Psoas muscle (tissue), 8 donors: Measurements from ENCODE around the gene PKD2. TPM values are rescaled to one million over a fixed set of nuclear protein-coding genes. Genes with fewer than 3 reads are reported as not detected.

Experiments
- ATAC-seq, 4 donors: fragments of 200-7000 bp; cut with Tn5 transposase; one replicate each; pipeline ENCODE4 v1.9.1; 2020; ENCODE audit warnings: moderate library complexity in 3 of 4, mild to moderate bottlenecking in 2 of 4
- DNase-seq, 2 donors: peaks; one replicate each; pipeline ENCODE4 v3.0.0-alpha.2; 2020
- H3K27ac ChIP-seq: fragments of 200-600 bp; one replicate; pipeline ENCODE4 v1.8.0; 2022
- H3K27me3 ChIP-seq, 3 donors: fragments of 200-600 bp in 1 of 3; one replicate each; pipeline versions ENCODE4 v1.6.1 to v1.8.0; 2013 to 2022; ENCODE audit warnings: low read length in 2 of 3, mild to moderate bottlenecking in 2 of 3, moderate library complexity in 1 of 3; ENCODE audit not compliant: insufficient read depth in 3 of 3
- H3K36me3 ChIP-seq, 2 donors: fragments of 200-600 bp in 1 of 2; one replicate each; pipeline versions ENCODE4 v1.6.1 to v1.8.0; 2013 to 2022; ENCODE audit warnings: low read depth in 1 of 2, mild to moderate bottlenecking in 1 of 2, moderate library complexity in 1 of 2; ENCODE audit not compliant: insufficient read depth in 1 of 2
- H3K4me1 ChIP-seq: fragments of 200-600 bp; one replicate; pipeline ENCODE4 v1.8.0; 2022
- H3K4me3 ChIP-seq: fragments of 200-600 bp; one replicate; pipeline ENCODE4 v1.8.0; 2022; ENCODE audit warnings: mild to moderate bottlenecking
- H3K9me3 ChIP-seq: fragments of 200-600 bp; one replicate; pipeline ENCODE4 v1.8.0; 2022
- WGBS, 3 donors: extraction: QIAGEN DNeasy Blood & Tissue Kit; methylation state at CpG; one replicate each; pipeline versions ENCODE4 v1.1.6 to v1.1.7; 2013; 5-methylcytosine and 5-hydroxymethylcytosine counted together
- intact Hi-C, 2 donors: fragments of 100-400 bp; cut with DNase I; formaldehyde crosslinking; loops; one replicate each; pipeline versions ENCODE4 v1.11.0 to v1.14.2; 2022
- polyA plus RNA-seq, 3 donors: library from polyadenylated mRNA; stranded (reverse); fragments of 200-250 nt; gene quantifications; one replicate each; pipeline ENCODE4 v1.2.3, GENCODE V29; 2013
- total RNA-seq, 4 donors: library from RNA; stranded (reverse); fragmentation: NEBNext Ultra II Directional in 2 of 4; extraction: Animal tissue kit (Norgen Biotek cat#: 25700) in 2 of 4; gene quantifications; one replicate each; pipeline versions ENCODE4 v1.2.1 to v1.2.4, GENCODE V29; 2021 to 2023
- TF ChIP-seq, protein P1 (sequence below): fragments of 200-600 bp; IDR thresholded peaks from one replicate; pipeline ENCODE4 v1.8.0; 2022; ENCODE audit warnings: antibody characterized with exemption
- donor health status: healthy with polysubstance abuse.
- donor health status: DM: no; HTN: no; CAD: no; lungs with moderate emphysema.
- donor health status: Bipolar disorder and iron deficiency.
- donor health status: healthy.
- donor health status: DM: yes; HTN: yes; CAD: no.
- donor health status: DM: no; HTN: no; CAD: no.
- donor health status: DM: no; HTN: no; CAD: no.
- donor health status: DM: yes; HTN: yes; CAD: no.

The PKD2 gene
- total and polyA plus RNA-seq, 7 donors, result 2.1 to 8.3 (median 2.9) TPM

DNA sequence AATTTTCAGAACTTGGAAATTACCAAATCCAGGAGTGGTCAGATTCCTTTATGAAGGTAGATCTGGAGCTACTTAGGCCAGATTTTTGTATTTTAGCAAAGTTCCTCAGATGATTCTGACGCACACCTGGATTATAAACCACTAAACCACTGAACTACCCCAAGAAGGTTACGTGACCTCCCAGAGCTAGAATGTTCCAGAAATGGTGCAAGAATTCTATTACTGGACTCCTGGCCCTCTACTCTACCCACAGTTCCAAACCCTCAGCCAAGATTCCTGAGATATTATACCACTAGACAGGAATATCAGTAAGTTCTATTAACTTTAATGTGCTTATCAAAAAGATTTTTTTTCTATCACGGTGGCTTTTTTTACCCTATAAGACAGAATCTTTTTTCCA lies 83.9 kb downstream of the PKD2 start:
- ATAC-seq (peak; percentile 68 to 97 (median 80)), DNase-seq (no peak)
- no peaks in the 10 kb centered on the region for H3K9me3 ChIP-seq
- peaks cover 8% of the 10 kb centered on the region for H3K4me1 ChIP-seq
- no peak overlapping the region for H3K4me3 ChIP-seq
- TF ChIP-seq, protein P1, sequence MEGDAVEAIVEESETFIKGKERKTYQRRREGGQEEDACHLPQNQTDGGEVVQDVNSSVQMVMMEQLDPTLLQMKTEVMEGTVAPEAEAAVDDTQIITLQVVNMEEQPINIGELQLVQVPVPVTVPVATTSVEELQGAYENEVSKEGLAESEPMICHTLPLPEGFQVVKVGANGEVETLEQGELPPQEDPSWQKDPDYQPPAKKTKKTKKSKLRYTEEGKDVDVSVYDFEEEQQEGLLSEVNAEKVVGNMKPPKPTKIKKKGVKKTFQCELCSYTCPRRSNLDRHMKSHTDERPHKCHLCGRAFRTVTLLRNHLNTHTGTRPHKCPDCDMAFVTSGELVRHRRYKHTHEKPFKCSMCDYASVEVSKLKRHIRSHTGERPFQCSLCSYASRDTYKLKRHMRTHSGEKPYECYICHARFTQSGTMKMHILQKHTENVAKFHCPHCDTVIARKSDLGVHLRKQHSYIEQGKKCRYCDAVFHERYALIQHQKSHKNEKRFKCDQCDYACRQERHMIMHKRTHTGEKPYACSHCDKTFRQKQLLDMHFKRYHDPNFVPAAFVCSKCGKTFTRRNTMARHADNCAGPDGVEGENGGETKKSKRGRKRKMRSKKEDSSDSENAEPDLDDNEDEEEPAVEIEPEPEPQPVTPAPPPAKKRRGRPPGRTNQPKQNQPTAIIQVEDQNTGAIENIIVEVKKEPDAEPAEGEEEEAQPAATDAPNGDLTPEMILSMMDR, result no peak
- peak overlapping the region; percentile 42 for H3K27ac ChIP-seq
- H3K36me3 ChIP-seq, result no peaks in the 10 kb centered on the region
- H3K27me3 ChIP-seq, result no peaks in the 10 kb centered on the region
- intact Hi-C loops, result no loop called here
- 38 to 62% (median 51%) methylated on average over 3 of the region's 3 CpGs for WGBS, 3 donors

DNA sequence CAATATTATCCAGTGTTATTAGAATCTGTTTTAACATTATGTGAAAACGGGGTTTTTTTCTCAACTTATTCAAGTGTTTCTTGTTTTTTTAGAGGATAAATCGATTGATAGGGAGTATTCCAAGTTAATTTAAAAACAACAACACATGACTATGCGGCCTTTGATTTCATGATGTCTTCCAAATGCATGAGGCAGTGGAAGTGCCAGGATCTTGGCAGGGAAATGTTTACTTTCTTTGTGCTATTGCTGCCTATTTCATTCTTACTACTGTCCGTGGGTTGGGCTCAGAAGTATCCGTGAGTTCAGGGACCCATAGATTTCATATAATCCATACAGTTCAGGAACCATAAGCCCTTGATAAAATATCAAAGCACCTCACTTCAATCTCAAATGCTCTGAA lies 86.4 kb downstream of the PKD2 start:
- no peak overlapping the region for H3K4me3 ChIP-seq
- DNase-seq, result no peak
- no peak overlapping the region for H3K27ac ChIP-seq
- intact Hi-C loops, result no loop called here
- H3K9me3 ChIP-seq, result no peaks in the 10 kb centered on the region
- 81 to 88% (median 86%) methylated on average over 5 of the region's 5 CpGs for WGBS, 3 donors
- H3K36me3 ChIP-seq, result no peaks in the 10 kb centered on the region
- H3K27me3 ChIP-seq, result no peaks in the 10 kb centered on the region
- TF ChIP-seq, protein P1, result no peak
- peaks cover 8% of the 10 kb centered on the region for H3K4me1 ChIP-seq
- ATAC-seq, result no peak

DNA sequence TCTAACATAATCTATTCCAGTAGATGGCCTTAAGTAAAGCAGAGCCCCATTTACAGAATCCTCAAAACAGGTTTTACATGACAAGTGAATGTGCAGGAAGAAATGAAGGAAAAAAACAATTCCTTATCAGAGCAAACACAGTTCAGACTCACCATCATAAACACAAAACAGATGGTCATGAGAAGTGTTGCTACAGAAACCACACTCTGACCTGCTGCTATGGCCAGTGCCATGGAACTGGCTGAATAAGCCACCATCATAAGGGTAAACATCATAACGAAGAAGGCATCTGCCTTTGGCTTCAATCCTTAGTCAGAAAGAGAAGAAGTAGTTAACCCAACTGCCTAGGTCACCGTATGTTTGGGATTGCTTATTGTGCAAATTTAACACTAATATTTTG lies 89.9 kb downstream of the PKD2 start:
- no peak overlapping the region for H3K27ac ChIP-seq
- intact Hi-C loops, result no loop called here
- H3K27me3 ChIP-seq, result no peaks in the 10 kb centered on the region
- TF ChIP-seq, protein P1, result no peak
- no peak overlapping the region for H3K4me3 ChIP-seq
- H3K36me3 ChIP-seq, result no peaks in the 10 kb centered on the region
- H3K4me1 ChIP-seq, result no peaks in the 10 kb centered on the region
- DNase-seq (no peak), ATAC-seq (no peak)
- WGBS, 3 donors, result 68 to 80% (median 79%) methylated on average over 2 of the region's 2 CpGs
- no peaks in the 10 kb centered on the region for H3K9me3 ChIP-seq

DNA sequence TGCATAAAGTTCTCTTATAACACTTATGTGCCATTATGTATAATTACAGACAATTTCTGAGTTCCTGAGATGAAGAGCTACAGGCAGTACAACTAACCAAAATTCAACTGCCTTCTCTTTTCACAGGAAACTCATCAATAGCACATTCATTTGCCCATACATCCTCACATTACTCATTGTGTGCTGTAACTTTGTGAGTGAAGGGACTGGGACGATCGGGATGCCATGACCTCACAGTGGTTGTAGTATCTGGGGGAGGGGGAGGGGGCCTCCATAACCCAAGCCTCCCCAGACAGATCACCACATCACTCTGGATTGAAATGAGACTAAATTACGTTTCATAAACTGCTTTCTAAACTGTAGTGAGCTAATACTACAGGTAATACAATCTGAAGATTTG lies 90.3 kb downstream of the PKD2 start:
- Histone ChIP-seq H3K9me3 (no peaks in the 10 kb centered on the region), H3K27ac (no peak overlapping the region), H3K4me3 (no peak overlapping the region), H3K4me1 (no peaks in the 10 kb centered on the region), H3K27me3 (no peaks in the 10 kb centered on the region), H3K36me3 (no peaks in the 10 kb centered on the region)
- intact Hi-C loops, result no loop called here
- WGBS, 3 donors, result 70 to 78% (median 72%) methylated on average over 3 of the region's 3 CpGs
- TF ChIP-seq, protein P1, result no peak
- DNase-seq, result no peak
- no peak for ATAC-seq

DNA sequence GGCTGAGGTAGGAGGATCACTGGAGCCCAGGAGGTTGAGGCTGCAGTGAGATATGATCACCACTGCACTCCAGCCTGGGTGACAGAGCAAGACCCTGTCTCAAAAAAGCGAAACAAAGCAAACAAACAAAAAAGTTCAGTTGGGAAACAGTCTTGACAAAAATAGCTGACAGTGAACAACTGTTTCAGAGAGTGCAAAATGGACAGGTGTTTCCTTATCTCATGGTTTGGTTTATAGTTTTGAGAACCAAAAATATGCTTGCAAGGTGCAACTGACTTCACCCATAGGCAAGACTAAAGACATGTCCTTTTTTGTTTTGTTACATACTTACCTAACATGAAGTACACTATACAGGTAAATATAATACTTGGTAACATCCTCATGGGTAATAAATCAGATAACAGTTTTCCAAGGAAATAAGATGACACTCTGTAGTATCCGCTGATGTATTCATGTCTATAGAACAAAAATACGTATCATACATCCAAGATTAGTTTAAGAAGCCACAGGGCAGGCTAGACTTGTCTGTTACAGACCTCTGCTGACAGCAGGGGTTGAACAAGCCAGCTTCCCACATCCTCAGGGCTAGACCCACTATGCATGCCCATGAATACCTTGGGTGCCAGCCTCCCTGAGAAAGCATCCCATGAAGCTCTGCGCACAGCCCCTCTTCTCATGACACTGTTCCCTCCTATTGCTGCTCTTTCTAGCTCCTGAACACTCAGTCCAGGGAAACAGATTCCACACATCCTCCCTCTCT lies 91.7 kb downstream of the PKD2 start:
- H3K36me3 ChIP-seq, result no peaks in the 10 kb centered on the region
- WGBS, 3 donors, result 92 to 96% (median 93%) methylated on average over 4 of the region's 4 CpGs
- H3K4me1 ChIP-seq, result no peaks in the 10 kb centered on the region
- no peak overlapping the region for H3K4me3 ChIP-seq
- ATAC-seq (no peak), DNase-seq (no peak)
- intact Hi-C loops, result no loop called here
- H3K9me3 ChIP-seq, result no peaks in the 10 kb centered on the region
- no peaks in the 10 kb centered on the region for H3K27me3 ChIP-seq
- TF ChIP-seq, protein P1, result no peak
- no peak overlapping the region for H3K27ac ChIP-seq
